ENCODE measurements around the gene YIF1A.

- no peak for TF ChIP-seq CTCF (IDR thresholded peaks at IDR 0.05; ENCODE audit: poor library complexity, severe bottlenecking)
- TF ChIP-seq TAF1 (IDR thresholded peaks at IDR 0.05; ENCODE audit: low read depth) = no peak
These were observed 45.1 kb upstream of the YIF1A start for GRCh38 chr11:66333896-66334604.

All from neural cell (in vitro differentiated cells).